H1 (cell line): ENCODE data around the gene NEU2. TPM values are rescaled to one million over a fixed set of nuclear protein-coding genes. Genes with fewer than 3 reads are reported as not detected.

Experiments
- KDM4A ChIP-seq: IDR thresholded peaks from one replicate; pipeline ENCODE4 v1.7.1; 2012; ENCODE audit warnings: low read depth, mild to moderate bottlenecking, moderate library complexity, low read length, inconsistent platforms; ENCODE audit not compliant: severe bottlenecking
- POLR2AphosphoS5 ChIP-seq: IDR thresholded peaks from 2 replicates; pipeline ENCODE4 v1.6.1; 2011; ENCODE audit warnings: low read depth, low read length
- RXRA ChIP-seq: IDR thresholded peaks from 2 replicates; pipeline ENCODE4 v1.6.1; 2011; ENCODE audit warnings: low read depth, mild to moderate bottlenecking, low read length, moderate library complexity; ENCODE audit not compliant: insufficient read depth
- TAF1 ChIP-seq: IDR thresholded peaks from 2 replicates; pipeline ENCODE4 v1.6.1; 2011; ENCODE audit warnings: mild to moderate bottlenecking, low read depth, low read length
- polyA plus RNA-seq, 7 experiments: library from polyadenylated mRNA; depleted of rRNA in 3 of 7; stranded (reverse) in 5 of 7; unstranded in 2 of 7; fragments of >200 nt in 5 of 7; fragments of 200-250 nt in 2 of 7; gene quantifications; 1 replicate in 5 of 7; 2 replicates in 1 of 7; 4 replicates in 1 of 7; pipeline versions ENCODE4 v1.2.1 to v1.2.3, GENCODE V29; 2011 to 2013; ENCODE audit warnings: missing spikeins in 2 of 7, mixed read lengths in 2 of 7
- total RNA-seq: library from RNA; stranded (reverse); fragmentation: NEBNext Ultra II Directional; extraction: Animal tissue kit (Norgen Biotek cat#: 25700); gene quantifications from 2 replicates; pipeline ENCODE4 v1.2.1, GENCODE V29; 2021

NEU2 gene
- total and polyA plus RNA-seq, 2 of the 8 experiments (the other 6 are each of a cell fraction or from before 2014, with no cell fraction given): 0.12 TPM; not detected in 1

DNA sequence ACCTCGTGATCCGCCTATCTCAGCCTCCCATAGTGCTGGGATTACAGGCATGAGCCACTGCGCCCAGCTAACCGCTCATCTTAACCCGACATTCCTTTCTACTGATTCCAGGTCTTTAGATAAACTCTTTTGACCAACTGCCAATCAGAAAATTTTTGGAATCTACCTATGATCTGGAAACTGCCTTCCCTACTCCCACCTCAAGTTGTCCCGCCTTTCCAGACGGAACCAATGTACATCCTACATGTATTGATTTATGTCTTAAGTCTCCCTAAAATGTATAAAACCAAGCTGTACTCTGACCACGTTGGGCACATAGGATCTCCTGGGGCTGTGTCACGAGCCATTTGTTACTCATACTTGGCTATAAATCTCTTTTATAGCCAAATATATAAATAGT is 3.2 kb upstream of the NEU2 start (continued):
- TF ChIP-seq KDM4A (no peak), POLR2AphosphoS5 (no peak), RXRA (no peak), TAF1 (no peak)
- TF ChIP-seq, all 59 proteins: peak for 0
